GM19328 (cell line): ENCODE results near the gene PPFIA3.
"Not testable (repeated sequence)": the region's sequence is repeated elsewhere in the genome, so short reads cannot be mapped to it uniquely, and the experiment has no call there.

Experiments used
- ATAC-seq: cut with Tn5 transposase; IDR thresholded peaks from one replicate; pipeline ENCODE4 v1.9.1; 2021; ENCODE audit warnings: mild to moderate bottlenecking, moderate library complexity; ENCODE audit not compliant: unreplicated experiment

The PPFIA3 gene

GRCh38 chr19:49121841-49122240 lies 2.5 kb downstream of the PPFIA3 start:
- not testable (repeated sequence) for ATAC-seq

GRCh38 chr19:49123285-49123684 lies 3.9 kb downstream of the PPFIA3 start:
- not testable (repeated sequence) for ATAC-seq

- no peak for ATAC-seq
These were observed 5.8 kb downstream of the PPFIA3 start for GRCh38 chr19:49125025-49125731.

GRCh38 chr19:49126575-49126974 lies 7.2 kb downstream of the PPFIA3 start:
- no peak for ATAC-seq

DNA sequence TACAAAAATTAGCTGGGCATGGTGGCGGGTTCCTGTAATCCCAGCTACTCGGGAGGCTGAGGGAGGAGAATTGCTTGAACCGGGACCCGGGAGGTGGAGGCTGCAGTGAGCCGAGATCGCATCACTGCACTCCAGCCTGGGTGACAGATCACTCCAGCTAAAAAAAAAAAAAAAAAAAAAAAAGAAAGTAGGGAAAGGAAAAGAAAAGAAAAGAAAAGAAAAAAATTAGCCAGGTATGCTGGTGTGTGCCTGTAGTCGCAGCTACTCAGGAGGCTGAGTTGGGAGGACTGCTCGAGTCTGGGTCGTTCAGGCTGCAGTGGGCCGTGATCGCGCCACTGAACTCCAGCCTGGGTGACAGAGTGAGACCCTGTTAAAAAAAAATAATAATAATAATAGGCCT lies 7.9 kb downstream of the PPFIA3 start:
- ATAC-seq, result not testable (repeated sequence)

- ATAC-seq, result peak; percentile 82
These were observed 8.6 kb downstream of the PPFIA3 start for GRCh38 chr19:49127674-49128544.

DNA sequence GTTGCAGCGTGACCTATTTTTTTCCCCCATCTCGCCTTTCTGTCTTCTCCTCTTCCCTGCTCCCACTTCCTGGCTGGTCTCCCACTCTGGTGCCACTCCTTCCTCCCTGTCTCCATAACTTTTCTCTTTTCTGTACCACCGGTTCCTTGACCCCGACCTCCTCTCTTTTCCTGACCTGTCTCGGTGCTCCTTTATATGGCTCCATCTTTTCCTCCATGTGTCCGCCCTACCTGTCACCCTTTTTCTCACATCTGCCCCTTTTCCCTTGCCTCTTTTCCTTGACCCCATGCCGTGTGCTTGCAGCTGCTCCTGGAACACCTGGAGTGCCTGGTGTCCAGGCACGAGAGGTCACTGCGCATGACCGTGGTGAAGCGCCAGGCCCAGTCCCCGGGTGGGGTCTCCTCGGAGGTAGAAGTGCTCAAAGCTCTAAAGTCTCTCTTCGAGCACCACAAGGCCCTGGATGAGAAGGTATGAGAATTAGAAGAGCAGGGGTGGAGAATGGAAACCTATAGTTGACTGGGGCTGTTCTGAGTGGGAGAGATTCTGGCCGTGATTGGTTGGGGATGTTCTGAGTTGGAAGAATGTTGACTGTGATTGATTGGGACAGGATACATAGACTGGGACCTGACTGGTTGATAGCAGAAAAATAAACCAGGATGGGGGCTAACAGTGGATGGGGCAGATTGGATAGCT lies 9.3 kb downstream of the PPFIA3 start:
- no peak for ATAC-seq

DNA sequence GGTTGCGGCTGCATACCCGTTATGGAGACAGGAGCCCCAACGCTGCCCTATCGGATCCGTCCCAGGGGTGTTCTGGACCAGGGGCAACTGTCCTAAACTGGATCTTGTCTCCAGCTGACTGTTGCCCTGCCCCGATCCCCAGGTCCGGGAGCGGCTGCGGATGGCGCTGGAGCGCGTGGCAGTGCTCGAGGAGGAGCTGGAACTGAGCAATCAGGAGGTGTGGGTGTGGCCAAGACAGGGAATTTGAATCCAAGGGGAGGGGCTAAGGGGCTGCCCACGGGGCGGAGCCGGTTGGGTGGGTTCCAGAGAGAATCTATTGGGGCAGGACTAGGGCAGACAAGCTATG lies 9.9 kb downstream of the PPFIA3 start:
- ATAC-seq, result no peak

DNA sequence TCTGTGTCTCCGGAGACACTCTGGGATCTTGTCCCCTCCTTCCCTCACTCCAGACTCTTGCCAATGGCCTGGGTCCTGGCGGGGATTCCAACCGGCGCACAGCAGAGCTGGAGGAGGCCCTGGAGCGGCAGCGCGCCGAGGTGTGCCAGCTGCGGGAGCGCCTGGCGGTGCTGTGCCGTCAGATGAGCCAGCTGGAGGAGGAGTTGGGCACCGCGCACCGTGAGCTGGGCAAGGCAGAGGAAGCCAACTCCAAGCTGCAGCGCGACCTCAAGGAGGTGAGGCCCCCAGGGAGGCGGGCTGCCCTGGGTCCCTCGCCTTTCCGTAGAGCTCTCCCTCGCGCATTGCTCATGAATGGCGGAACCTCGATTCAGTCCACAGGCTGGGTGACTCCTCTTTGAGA lies 11.0 kb downstream of the PPFIA3 start:
- no peak for ATAC-seq

DNA sequence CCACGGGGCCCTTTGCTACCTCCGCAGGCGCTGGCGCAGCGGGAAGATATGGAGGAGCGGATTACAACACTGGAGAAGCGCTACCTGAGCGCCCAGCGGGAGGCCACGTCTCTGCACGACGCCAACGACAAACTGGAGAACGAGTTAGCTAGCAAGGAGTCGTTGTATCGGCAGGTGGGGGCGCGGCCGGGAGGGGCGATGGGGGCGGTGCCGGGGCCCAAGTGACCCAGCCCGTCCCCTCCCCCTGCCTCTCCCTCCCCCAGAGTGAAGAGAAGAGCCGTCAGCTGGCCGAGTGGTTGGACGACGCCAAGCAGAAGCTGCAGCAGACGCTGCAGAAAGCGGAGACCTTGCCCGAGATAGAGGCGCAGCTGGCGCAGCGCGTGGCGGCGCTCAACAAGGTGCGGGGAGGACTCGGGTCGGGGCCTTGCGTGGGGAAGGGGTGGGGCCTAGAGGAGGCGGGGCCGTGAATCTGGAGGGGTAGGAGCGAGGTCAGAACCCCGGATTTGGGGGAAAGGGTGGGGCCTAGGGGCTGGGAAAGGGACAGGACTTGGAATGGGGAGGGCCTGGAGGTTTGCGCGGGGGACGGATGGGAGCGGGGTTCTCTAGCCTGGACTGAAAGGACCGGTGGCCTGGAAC lies 13.7 kb downstream of the PPFIA3 start:
- ATAC-seq, result no peak

DNA sequence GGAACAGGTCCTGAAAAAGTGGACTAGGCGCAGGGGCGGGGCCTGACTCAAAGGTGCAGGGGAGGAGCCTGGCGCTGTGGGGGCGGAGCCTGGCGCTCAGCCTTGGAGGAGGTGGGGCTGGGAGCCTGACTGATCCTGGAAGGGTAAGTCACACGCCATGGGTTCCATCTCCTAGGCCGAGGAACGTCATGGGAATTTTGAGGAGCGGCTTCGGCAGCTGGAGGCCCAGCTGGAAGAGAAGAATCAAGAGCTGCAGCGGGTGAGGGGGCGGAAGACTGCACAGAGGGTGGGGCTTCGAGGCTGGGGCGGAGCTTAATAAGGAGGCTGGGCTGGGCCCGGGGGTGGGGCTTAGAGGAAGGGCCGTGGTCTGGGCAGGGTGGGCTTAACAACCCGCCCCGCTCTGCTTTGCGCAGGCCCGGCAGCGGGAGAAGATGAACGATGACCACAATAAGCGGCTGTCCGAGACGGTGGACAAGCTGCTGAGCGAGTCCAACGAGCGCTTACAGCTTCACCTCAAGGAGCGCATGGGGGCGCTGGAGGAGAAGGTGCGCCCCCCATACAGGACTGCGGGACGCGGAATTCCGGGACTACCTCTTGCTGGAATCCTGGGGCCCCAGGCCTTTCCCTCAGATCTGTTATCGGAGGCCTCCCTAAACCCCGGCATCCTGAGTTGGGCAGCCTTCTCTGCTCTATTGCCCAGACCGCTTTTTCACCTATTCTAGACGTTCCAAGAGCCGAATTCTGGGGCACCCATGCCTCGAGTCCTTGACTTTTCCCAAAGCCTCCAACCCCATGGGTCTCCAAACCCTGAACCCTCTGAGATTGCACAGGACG lies 14.5 kb downstream of the PPFIA3 start:
- no peak for ATAC-seq

DNA sequence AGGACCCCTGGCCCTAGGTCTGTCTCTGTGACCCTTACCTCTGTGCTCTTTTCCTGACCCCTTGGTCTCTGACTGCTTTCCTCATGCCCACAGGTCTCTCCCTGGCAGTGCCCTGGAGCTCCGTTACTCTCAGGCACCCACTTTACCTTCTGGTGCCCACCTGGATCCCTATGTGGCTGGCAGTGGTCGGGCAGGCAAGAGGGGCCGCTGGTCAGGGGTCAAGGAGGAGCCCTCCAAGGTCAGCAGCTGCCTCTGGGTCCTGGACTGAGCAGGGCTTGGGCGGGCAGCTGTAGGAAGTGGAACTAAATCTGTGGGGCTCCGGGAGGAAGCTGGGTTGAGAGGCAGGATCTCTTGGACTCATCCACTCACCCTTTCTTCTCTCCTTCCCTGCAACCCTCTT lies 16.3 kb downstream of the PPFIA3 start:
- ATAC-seq, result no peak

DNA sequence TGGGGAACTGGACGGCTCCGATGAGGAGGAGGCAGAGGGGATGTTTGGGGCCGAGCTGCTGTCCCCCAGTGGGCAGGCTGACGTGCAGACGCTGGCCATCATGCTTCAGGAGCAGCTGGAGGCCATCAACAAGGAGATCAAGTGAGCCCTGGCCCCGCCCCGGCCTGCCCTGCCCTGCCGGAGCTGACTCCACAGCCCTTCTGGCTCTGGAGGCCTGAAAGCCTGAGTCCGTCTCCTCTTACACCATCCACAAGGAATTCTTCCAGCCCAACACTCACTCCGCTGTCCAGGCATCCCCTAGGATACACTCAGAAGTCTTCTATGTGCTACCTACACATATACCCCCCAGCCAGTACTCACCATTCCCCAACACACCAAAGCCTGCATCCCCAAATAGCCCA lies 17.4 kb downstream of the PPFIA3 start:
- no peak for ATAC-seq

- no peak for ATAC-seq
These were observed 21.6 kb downstream of the PPFIA3 start for GRCh38 chr19:49140951-49141350.

GRCh38 chr19:49141352-49141751 lies 22.0 kb downstream of the PPFIA3 start:
- ATAC-seq, result no peak

- no peak for ATAC-seq
These were observed 23.6 kb downstream of the PPFIA3 start for GRCh38 chr19:49142866-49143335.

DNA sequence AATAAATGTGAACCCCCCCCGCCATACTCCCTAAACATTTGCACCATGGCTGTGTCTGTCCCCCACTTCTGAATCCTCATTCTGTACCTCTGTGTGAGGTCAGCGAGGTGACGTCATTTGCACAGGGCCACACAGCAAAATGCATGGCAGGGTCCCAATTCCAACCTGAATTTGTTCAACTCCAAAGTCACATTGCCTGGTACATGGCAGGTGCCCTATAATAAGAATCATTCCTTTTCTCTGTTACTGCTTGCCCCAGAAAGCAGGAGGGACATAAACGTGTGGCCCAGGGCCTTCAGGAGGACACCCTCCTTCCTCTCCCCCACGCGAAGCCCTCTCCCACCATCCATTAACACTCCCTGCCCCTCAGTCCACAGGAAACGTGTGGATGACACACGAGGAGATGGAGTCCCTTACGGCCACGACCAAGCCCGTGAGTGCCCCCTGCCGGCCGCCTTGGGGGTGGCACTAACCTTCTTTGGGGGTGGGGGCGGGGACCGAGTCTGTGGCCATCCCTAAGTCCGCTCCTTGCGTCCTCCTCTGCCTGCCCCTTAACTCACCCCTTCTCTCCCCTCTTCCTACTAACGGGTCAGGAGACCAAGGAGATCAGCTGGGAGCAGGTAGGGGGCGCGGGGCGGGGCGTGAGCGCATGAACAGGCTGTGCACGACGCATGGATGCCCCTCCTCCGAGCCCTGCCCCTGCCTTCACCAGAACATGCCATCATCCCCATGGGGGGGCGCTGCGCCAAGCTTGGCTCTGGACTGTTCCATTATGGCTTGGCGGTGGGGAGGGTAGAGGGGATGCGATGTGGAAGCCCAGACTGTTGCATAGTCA lies 26.4 kb downstream of the PPFIA3 start:
- ATAC-seq, result no peak

- ATAC-seq, result not testable (repeated sequence)
These were observed 27.0 kb downstream of the PPFIA3 start for GRCh38 chr19:49146408-49146770.

DNA sequence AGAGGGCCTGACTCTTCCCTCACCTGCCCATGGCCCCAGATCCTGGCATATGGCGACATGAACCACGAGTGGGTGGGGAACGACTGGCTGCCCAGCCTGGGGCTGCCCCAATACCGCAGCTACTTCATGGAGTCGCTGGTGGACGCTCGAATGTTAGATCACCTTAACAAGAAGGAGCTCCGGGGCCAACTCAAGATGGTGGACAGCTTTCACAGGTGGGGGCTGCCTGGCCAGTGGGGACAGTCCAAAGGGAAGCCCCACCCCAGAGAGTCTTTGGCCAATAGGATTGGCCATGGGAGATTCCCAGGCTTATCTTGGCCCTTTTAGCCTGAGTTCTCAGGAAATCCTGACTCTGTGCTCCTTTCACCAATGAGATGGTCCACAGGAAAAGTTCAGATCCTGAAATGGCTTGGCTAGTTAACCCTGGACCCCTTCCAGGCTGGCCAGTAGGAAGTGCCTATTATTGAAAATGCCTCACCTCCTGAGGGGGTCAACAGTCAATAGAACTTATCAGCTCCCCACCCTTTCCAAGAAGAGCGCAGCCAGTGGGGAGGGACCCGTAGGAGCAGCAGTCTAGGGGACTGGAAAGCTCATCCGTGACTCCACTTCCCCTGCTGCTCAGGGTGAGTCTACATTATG lies 28.8 kb downstream of the PPFIA3 start:
- ATAC-seq, result no peak
